Brain microvascular endothelial cell (primary cell): ENCODE measurements around the gene SGCD.

ENCODE experiments used
- DNase-seq: peaks from one replicate; pipeline ENCODE4 v3.0.0-alpha.2; 2020
- H3K27ac ChIP-seq: fragments of 250-450 bp; sonication (Bioruptor Pico); 2 replicates; pipeline ENCODE4 v1.5.1; 2020; ENCODE audit warnings: mild to moderate bottlenecking, moderate library complexity
- H3K27me3 ChIP-seq: fragments of 250-450 bp; sonication (Bioruptor Pico); replicated peaks from 2 replicates; pipeline ENCODE4 v1.5.1; 2020; ENCODE audit warnings: mild to moderate bottlenecking
- H3K36me3 ChIP-seq: fragments of 250-450 bp; sonication (Bioruptor Pico); replicated peaks from 2 replicates; pipeline ENCODE4 v1.5.1; 2020; ENCODE audit warnings: mild to moderate bottlenecking
- H3K4me3 ChIP-seq: 2 replicates; pipeline ENCODE4 v1.5.1; 2011; ENCODE audit warnings: low read depth, mild to moderate bottlenecking, control low read depth, low read length, moderate library complexity
- in situ Hi-C: cut with HindIII; loops from 2 replicates; pipeline ENCODE4 v1.10.0; 2017; ENCODE audit warnings: low sequenced_read_pairs, low pct_ligation_motif_present
- TF ChIP-seq, protein P1 (sequence below): IDR thresholded peaks from 2 replicates; pipeline ENCODE4 v1.5.1; 2011; ENCODE audit warnings: low read depth, mild to moderate bottlenecking, moderate library complexity, low read length, control low read depth, inconsistent platforms; ENCODE audit errors: missing control alignments

The SGCD gene

DNA sequence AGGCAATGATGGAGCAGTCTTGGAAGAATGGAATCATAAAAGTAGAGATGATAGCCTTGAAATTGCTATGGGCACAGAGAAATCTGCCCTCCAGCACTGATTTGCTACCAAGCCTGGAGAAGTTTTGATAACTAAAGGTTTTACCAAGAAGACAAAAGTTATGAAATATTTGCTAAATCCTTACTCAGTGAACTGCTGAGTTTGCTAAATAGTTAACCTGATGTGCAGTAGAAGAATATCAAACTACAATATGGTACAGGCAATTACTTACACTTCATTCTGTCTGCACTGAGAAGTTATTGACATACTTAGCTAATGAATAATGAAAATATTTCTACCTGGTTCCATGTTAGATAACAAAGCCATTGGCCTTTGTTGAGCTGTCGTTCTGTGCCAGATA, 124.5 kb downstream of the SGCD start:
- no peak overlapping the region for H3K27ac ChIP-seq

GRCh38 chr5:156456857-156457256, 129.9 kb downstream of the SGCD start:
- TF ChIP-seq, protein P1, sequence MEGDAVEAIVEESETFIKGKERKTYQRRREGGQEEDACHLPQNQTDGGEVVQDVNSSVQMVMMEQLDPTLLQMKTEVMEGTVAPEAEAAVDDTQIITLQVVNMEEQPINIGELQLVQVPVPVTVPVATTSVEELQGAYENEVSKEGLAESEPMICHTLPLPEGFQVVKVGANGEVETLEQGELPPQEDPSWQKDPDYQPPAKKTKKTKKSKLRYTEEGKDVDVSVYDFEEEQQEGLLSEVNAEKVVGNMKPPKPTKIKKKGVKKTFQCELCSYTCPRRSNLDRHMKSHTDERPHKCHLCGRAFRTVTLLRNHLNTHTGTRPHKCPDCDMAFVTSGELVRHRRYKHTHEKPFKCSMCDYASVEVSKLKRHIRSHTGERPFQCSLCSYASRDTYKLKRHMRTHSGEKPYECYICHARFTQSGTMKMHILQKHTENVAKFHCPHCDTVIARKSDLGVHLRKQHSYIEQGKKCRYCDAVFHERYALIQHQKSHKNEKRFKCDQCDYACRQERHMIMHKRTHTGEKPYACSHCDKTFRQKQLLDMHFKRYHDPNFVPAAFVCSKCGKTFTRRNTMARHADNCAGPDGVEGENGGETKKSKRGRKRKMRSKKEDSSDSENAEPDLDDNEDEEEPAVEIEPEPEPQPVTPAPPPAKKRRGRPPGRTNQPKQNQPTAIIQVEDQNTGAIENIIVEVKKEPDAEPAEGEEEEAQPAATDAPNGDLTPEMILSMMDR: no peak
- in situ Hi-C loops: no loop called here
- no peak overlapping the region for H3K4me3 ChIP-seq
- no peak for DNase-seq
- no peak overlapping the region for H3K27ac ChIP-seq
- H3K27me3 ChIP-seq: no peaks in the 10 kb centered on the region
- H3K36me3 ChIP-seq: no peaks in the 10 kb centered on the region

More for the DNA sequence above, 124.5 kb downstream of the SGCD start:
- Histone ChIP-seq H3K36me3 (no peaks in the 10 kb centered on the region), H3K4me3 (no peak overlapping the region), H3K27me3 (no peaks in the 10 kb centered on the region)
- TF ChIP-seq, protein P1: no peak
- no peak for DNase-seq
- in situ Hi-C loops: no loop called here

DNA sequence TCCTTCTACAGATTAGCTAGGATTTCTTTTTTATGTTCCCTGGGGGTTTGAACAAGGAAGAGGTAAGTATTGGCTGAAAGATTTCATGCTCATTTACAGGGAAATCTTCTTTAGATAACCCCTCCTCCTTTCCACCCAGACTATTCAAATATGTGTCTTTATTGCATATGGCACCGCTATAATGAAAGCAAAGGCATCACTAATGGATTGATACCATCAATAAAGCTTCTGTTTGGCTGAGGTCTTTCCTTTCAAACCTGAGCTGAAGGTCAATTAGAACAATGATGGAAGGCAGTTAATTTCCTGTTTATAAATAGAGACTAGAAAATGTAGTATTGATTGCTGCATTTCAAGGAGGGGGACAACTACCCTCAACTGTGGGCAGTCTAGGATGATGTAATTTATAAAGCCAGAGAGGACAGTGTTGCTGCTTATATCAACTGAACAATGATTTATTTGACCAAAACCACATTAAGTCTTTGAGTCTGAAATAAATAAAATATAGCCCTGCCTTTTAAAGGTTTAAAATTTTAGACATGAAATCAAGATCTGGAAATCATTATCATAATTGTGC, 132.9 kb downstream of the SGCD start:
- no peaks in the 10 kb centered on the region for H3K36me3 ChIP-seq
- no peaks in the 10 kb centered on the region for H3K27me3 ChIP-seq
- H3K27ac ChIP-seq: no peak overlapping the region
- DNase-seq: no peak
- no peak overlapping the region for H3K4me3 ChIP-seq
- TF ChIP-seq, protein P1: no peak
- in situ Hi-C loops: no loop called here

GRCh38 chr5:156460471-156460870, 133.5 kb downstream of the SGCD start:
- no peaks in the 10 kb centered on the region for H3K27me3 ChIP-seq
- no peak overlapping the region for H3K4me3 ChIP-seq
- no peak for DNase-seq
- no peaks in the 10 kb centered on the region for H3K36me3 ChIP-seq
- in situ Hi-C loops: no loop called here
- H3K27ac ChIP-seq: no peak overlapping the region
- TF ChIP-seq, protein P1: no peak

GRCh38 chr5:156466871-156467270, 139.9 kb downstream of the SGCD start:
- no peak for DNase-seq
- H3K27me3 ChIP-seq: no peaks in the 10 kb centered on the region
- no peak overlapping the region for H3K27ac ChIP-seq
- H3K4me3 ChIP-seq: no peak overlapping the region
- in situ Hi-C loops: no loop called here
- H3K36me3 ChIP-seq: no peaks in the 10 kb centered on the region
- TF ChIP-seq, protein P1: no peak

DNA sequence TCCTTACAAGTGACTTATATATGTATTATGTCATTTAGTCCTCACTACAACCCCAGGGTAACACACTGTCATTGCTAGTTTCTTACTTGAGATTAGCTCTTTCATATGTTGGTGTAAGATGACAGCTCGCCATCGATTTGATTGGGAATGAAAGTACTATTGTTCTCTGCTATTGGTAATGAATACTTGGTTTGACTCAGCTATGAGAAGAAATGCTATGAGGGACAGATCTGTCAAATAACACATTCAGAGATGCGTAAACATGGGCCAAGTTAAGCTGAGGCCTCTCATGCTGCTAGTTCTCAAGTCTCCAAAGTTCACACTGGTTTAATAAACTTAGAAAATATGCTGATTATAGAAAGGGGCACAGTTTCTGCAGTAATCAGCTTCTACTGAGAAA, 142.7 kb downstream of the SGCD start:
- Histone ChIP-seq H3K27ac (no peak overlapping the region), H3K4me3 (no peak overlapping the region), H3K36me3 (no peaks in the 10 kb centered on the region), H3K27me3 (no peaks in the 10 kb centered on the region)
- TF ChIP-seq, protein P1: no peak
- DNase-seq: no peak
- in situ Hi-C loops: no loop called here
